WTC11 (cell line): Measurements from ENCODE around the gene MAPK11.

Experiments used
- NR2C2 ChIP-seq: sonication (generic); formaldehyde crosslinking; IDR thresholded peaks from 2 replicates; pipeline ENCODE4 v1.8.0; 2022; ENCODE audit warnings: mild to moderate bottlenecking, missing genetic modification reagents
- SMAD4 ChIP-seq: sonication (generic); formaldehyde crosslinking; IDR thresholded peaks from 2 replicates; pipeline ENCODE4 v1.8.0; 2022; ENCODE audit warnings: mild to moderate bottlenecking, missing genetic modification reagents
- TF ChIP-seq, protein P1 (sequence below): sonication (generic); formaldehyde crosslinking; IDR thresholded peaks from 2 replicates; pipeline ENCODE4 v1.8.1; 2022; ENCODE audit warnings: mild to moderate bottlenecking, missing genetic modification reagents, moderate library complexity, borderline replicate concordance
- TF ChIP-seq, protein P2 (sequence below): fragments of 200-600 bp; IDR thresholded peaks from 2 replicates; pipeline ENCODE4 v1.8.0; 2022; ENCODE audit warnings: antibody characterized with exemption
- TF ChIP-seq, protein P3 (sequence below): sonication (generic); formaldehyde crosslinking; IDR thresholded peaks from 2 replicates; pipeline ENCODE4 v1.8.0; 2022; ENCODE audit warnings: missing genetic modification reagents
- TF ChIP-seq, protein P4 (sequence below): sonication (generic); formaldehyde crosslinking; IDR thresholded peaks from 2 replicates; pipeline ENCODE4 v1.8.1; 2023; ENCODE audit warnings: mild to moderate bottlenecking, missing genetic modification reagents, moderate library complexity

DNA sequence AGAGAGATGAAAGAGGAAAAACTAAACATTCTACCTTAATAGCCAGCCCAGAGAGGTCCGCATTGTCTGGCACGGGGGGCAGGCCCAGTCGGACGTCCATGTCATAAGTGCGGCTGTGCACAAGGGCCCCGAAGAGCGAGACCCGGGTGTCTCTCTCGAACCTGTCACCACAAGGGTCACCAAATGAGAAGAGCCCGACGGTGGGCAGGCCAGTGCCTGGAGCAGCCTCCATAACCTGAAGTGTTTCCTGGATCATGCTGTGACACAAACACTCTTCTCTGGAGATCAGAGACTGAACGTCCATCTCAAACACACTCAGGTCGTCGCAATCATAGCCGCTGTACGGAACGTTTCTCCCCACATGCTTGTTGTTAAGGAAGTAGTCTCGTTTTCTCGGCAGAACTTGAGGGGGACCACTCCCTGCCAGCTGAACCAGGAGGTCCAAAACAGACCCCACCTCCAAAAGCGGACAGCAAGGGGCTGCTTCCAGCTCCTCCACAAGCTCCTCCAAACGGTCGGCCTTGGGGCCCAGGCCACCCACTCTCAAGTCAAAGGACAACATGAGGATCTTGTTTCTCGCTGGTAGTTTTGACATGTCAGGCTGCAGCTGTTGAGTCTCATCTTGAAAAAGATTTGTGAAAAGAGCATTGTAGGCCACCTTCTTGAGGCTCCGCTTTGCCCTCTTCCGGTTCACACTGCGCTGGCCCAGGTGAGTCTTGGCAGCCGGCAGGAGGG lies 26.3 kb downstream of the MAPK11 start:
- TF ChIP-seq, protein P1, sequence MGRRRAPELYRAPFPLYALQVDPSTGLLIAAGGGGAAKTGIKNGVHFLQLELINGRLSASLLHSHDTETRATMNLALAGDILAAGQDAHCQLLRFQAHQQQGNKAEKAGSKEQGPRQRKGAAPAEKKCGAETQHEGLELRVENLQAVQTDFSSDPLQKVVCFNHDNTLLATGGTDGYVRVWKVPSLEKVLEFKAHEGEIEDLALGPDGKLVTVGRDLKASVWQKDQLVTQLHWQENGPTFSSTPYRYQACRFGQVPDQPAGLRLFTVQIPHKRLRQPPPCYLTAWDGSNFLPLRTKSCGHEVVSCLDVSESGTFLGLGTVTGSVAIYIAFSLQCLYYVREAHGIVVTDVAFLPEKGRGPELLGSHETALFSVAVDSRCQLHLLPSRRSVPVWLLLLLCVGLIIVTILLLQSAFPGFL = no peak
- TF ChIP-seq NR2C2 = no peak
- TF ChIP-seq SMAD4 (CRISPR knock-in tag) = no peak
- TF ChIP-seq, protein P2, sequence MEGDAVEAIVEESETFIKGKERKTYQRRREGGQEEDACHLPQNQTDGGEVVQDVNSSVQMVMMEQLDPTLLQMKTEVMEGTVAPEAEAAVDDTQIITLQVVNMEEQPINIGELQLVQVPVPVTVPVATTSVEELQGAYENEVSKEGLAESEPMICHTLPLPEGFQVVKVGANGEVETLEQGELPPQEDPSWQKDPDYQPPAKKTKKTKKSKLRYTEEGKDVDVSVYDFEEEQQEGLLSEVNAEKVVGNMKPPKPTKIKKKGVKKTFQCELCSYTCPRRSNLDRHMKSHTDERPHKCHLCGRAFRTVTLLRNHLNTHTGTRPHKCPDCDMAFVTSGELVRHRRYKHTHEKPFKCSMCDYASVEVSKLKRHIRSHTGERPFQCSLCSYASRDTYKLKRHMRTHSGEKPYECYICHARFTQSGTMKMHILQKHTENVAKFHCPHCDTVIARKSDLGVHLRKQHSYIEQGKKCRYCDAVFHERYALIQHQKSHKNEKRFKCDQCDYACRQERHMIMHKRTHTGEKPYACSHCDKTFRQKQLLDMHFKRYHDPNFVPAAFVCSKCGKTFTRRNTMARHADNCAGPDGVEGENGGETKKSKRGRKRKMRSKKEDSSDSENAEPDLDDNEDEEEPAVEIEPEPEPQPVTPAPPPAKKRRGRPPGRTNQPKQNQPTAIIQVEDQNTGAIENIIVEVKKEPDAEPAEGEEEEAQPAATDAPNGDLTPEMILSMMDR = no peak
- TF ChIP-seq, protein P3, sequence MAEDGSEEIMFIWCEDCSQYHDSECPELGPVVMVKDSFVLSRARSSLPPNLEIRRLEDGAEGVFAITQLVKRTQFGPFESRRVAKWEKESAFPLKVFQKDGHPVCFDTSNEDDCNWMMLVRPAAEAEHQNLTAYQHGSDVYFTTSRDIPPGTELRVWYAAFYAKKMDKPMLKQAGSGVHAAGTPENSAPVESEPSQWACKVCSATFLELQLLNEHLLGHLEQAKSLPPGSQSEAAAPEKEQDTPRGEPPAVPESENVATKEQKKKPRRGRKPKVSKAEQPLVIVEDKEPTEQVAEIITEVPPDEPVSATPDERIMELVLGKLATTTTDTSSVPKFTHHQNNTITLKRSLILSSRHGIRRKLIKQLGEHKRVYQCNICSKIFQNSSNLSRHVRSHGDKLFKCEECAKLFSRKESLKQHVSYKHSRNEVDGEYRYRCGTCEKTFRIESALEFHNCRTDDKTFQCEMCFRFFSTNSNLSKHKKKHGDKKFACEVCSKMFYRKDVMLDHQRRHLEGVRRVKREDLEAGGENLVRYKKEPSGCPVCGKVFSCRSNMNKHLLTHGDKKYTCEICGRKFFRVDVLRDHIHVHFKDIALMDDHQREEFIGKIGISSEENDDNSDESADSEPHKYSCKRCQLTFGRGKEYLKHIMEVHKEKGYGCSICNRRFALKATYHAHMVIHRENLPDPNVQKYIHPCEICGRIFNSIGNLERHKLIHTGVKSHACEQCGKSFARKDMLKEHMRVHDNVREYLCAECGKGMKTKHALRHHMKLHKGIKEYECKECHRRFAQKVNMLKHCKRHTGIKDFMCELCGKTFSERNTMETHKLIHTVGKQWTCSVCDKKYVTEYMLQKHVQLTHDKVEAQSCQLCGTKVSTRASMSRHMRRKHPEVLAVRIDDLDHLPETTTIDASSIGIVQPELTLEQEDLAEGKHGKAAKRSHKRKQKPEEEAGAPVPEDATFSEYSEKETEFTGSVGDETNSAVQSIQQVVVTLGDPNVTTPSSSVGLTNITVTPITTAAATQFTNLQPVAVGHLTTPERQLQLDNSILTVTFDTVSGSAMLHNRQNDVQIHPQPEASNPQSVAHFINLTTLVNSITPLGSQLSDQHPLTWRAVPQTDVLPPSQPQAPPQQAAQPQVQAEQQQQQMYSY = no peak
- TF ChIP-seq, protein P4, sequence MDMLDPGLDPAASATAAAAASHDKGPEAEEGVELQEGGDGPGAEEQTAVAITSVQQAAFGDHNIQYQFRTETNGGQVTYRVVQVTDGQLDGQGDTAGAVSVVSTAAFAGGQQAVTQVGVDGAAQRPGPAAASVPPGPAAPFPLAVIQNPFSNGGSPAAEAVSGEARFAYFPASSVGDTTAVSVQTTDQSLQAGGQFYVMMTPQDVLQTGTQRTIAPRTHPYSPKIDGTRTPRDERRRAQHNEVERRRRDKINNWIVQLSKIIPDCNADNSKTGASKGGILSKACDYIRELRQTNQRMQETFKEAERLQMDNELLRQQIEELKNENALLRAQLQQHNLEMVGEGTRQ = no peak
